ENCODE results near the gene PRDM7.

Gene PRDM7

DNA sequence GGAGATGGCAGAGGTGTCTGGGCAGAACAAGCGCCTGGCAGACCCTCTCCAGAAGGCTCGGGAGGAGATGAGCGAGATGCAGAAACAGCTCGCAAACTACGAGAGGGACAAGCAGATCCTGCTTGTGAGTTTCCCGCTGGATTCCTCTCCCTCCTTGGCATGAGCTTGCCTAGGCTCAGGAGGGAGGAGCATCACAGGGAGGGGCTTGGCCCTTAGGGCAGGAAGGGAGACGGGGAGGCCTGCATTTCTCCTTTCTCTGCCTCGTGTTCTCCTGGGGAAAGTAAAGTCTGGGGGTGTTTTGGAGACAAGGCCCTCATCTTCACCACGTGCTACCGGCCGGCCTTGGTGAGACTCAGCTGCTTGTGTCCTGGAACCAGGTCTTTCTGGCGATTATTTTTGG lies 39.9 kb downstream of the PRDM7 start:
- TF ChIP-seq SIN3A (IDR thresholded peaks at IDR 0.05; ENCODE audit: borderline replicate concordance, insufficient read depth, low read length) (no peak), POLR2AphosphoS5 (IDR thresholded peaks at IDR 0.05; ENCODE audit: low read depth, low read length) (no peak), TAF1 (IDR thresholded peaks at IDR 0.05; ENCODE audit: borderline replicate concordance, insufficient read depth, low read length) (no peak), FOXP2 (optimal IDR thresholded peaks at IDR 0.05; ENCODE audit: borderline replicate concordance, extremely low read depth, extremely low read length, insufficient read depth) (no peak)
- TF ChIP-seq, protein P1, sequence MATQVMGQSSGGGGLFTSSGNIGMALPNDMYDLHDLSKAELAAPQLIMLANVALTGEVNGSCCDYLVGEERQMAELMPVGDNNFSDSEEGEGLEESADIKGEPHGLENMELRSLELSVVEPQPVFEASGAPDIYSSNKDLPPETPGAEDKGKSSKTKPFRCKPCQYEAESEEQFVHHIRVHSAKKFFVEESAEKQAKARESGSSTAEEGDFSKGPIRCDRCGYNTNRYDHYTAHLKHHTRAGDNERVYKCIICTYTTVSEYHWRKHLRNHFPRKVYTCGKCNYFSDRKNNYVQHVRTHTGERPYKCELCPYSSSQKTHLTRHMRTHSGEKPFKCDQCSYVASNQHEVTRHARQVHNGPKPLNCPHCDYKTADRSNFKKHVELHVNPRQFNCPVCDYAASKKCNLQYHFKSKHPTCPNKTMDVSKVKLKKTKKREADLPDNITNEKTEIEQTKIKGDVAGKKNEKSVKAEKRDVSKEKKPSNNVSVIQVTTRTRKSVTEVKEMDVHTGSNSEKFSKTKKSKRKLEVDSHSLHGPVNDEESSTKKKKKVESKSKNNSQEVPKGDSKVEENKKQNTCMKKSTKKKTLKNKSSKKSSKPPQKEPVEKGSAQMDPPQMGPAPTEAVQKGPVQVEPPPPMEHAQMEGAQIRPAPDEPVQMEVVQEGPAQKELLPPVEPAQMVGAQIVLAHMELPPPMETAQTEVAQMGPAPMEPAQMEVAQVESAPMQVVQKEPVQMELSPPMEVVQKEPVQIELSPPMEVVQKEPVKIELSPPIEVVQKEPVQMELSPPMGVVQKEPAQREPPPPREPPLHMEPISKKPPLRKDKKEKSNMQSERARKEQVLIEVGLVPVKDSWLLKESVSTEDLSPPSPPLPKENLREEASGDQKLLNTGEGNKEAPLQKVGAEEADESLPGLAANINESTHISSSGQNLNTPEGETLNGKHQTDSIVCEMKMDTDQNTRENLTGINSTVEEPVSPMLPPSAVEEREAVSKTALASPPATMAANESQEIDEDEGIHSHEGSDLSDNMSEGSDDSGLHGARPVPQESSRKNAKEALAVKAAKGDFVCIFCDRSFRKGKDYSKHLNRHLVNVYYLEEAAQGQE (IDR thresholded peaks at IDR 0.05; ENCODE audit: insufficient read depth in 1 of 2, low read depth in 2 of 2, low read length in 2 of 2), result no peak

DNA sequence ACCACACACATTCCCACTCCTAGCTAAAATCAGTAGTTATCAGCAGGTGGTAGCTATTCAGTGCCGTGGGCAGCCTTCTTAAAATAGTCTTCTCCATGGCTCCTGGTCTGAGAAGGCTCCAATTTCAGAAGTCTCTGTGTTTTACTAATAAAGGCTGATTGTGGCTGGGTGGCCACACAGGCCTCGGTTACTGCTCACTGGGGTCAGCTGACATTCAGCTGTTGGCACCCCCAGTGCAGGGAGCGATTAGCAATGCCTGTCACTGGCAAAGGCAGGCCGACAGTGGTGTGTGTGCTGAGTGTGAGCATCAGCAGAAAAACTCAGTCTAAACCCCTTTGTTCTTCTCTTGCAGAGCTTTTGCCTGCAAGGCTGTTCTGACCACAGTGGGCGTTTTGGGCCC lies 41.2 kb downstream of the PRDM7 start:
- TF ChIP-seq SIN3A (IDR thresholded peaks at IDR 0.05; ENCODE audit: borderline replicate concordance, insufficient read depth, low read length), result no peak
- no peak for TF ChIP-seq POLR2AphosphoS5 (IDR thresholded peaks at IDR 0.05; ENCODE audit: low read depth, low read length)
- no peak for TF ChIP-seq TAF1 (IDR thresholded peaks at IDR 0.05; ENCODE audit: borderline replicate concordance, insufficient read depth, low read length)
- TF ChIP-seq FOXP2 (optimal IDR thresholded peaks at IDR 0.05; ENCODE audit: borderline replicate concordance, extremely low read depth, extremely low read length, insufficient read depth), result no peak
- TF ChIP-seq, protein P1 (IDR thresholded peaks at IDR 0.05; ENCODE audit: insufficient read depth in 1 of 2, low read depth in 2 of 2, low read length in 2 of 2), result no peak

DNA sequence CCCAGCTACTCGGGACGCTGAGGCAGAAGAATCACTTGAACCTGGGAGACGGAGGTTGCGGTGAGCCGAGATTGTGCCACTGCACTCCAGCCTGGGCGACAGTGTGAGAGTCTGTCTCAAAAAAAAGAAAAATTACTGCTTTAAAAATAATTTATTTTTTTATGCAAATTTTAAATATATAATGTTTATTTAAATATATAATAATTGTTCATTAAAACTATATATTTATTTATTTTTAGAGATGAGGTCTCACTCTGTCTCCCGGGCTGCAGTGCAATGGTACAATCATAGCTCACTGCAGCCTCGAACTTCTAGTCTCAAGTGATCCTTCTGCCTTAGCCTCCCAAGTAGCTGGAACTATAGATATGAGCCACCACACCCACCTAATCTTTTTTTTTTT lies 42.6 kb downstream of the PRDM7 start:
- TF ChIP-seq FOXP2 (optimal IDR thresholded peaks at IDR 0.05; ENCODE audit: borderline replicate concordance, extremely low read depth, extremely low read length, insufficient read depth), result no peak
- no peak for TF ChIP-seq TAF1 (IDR thresholded peaks at IDR 0.05; ENCODE audit: borderline replicate concordance, insufficient read depth, low read length)
- TF ChIP-seq POLR2AphosphoS5 (IDR thresholded peaks at IDR 0.05; ENCODE audit: low read depth, low read length), result no peak
- TF ChIP-seq SIN3A (IDR thresholded peaks at IDR 0.05; ENCODE audit: borderline replicate concordance, insufficient read depth, low read length), result no peak
- TF ChIP-seq, protein P1 (IDR thresholded peaks at IDR 0.05; ENCODE audit: insufficient read depth in 1 of 2, low read depth in 2 of 2, low read length in 2 of 2), result no peak

DNA sequence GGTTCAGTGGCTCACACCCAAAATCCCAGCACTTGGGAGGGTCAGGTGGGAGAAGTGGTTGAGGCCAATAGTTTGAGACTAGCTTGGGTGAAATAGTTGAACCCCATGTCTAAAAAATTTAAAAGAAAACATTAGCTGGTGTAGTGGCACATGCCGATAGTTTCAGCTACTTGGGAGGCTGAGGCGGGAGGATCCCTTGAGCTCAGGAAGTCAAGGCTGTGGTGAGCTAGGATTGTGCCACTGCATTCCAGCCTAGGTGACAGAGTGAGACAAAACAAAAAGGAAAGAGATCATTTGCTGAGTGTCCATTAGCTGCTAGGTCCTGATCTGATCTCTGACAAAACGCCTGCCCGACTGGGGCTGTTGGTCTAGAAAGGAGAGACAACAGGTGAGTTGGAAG lies 43.7 kb downstream of the PRDM7 start:
- TF ChIP-seq POLR2AphosphoS5 (IDR thresholded peaks at IDR 0.05; ENCODE audit: low read depth, low read length) (no peak), TAF1 (IDR thresholded peaks at IDR 0.05; ENCODE audit: borderline replicate concordance, insufficient read depth, low read length) (no peak), SIN3A (IDR thresholded peaks at IDR 0.05; ENCODE audit: borderline replicate concordance, insufficient read depth, low read length) (no peak), FOXP2 (optimal IDR thresholded peaks at IDR 0.05; ENCODE audit: borderline replicate concordance, extremely low read depth, extremely low read length, insufficient read depth) (no peak)
- TF ChIP-seq, protein P1 (IDR thresholded peaks at IDR 0.05; ENCODE audit: insufficient read depth in 1 of 2, low read depth in 2 of 2, low read length in 2 of 2), result no peak
